ENCODE data around the gene OCEL1.

- TF ChIP-seq, protein P1, sequence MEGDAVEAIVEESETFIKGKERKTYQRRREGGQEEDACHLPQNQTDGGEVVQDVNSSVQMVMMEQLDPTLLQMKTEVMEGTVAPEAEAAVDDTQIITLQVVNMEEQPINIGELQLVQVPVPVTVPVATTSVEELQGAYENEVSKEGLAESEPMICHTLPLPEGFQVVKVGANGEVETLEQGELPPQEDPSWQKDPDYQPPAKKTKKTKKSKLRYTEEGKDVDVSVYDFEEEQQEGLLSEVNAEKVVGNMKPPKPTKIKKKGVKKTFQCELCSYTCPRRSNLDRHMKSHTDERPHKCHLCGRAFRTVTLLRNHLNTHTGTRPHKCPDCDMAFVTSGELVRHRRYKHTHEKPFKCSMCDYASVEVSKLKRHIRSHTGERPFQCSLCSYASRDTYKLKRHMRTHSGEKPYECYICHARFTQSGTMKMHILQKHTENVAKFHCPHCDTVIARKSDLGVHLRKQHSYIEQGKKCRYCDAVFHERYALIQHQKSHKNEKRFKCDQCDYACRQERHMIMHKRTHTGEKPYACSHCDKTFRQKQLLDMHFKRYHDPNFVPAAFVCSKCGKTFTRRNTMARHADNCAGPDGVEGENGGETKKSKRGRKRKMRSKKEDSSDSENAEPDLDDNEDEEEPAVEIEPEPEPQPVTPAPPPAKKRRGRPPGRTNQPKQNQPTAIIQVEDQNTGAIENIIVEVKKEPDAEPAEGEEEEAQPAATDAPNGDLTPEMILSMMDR (IDR thresholded peaks at IDR 0.05): no peak
- no peak for TF ChIP-seq POLR2A (IDR thresholded peaks at IDR 0.05)
Observed at GRCh38 chr19:17235971-17236777, 10.1 kb downstream of the OCEL1 start.

All from lower leg skin (tissue), 3 donors.